Right ventricle myocardium superior (tissue), 1 donor: Measurements from ENCODE around the gene TAF11L6. TPM values are rescaled to one million over a fixed set of nuclear protein-coding genes. Genes with fewer than 3 reads are reported as not detected.

Source experiments
- total RNA-seq: library from RNA; stranded (reverse); fragmentation: NEBNext Ultra II Directional; extraction: Animal tissue kit (Norgen Biotek cat#: 25700); gene quantifications from one replicate; pipeline ENCODE4 v1.2.1, GENCODE V29; 2021
- donor health status: DM: no; HTN: yes; CAD: no; lungs with severe emphysema.

The TAF11L6 gene
- total RNA-seq, 1 donor from 2014 or later: not detected

Other genes with a start within 250 kb of the TAF11L6 start
- not detected for gene TAF11L2, start 30.4 kb upstream of the TAF11L6 start, total RNA-seq
- gene TAF11L3, start 10.3 kb upstream of the TAF11L6 start, total RNA-seq: not detected
- not detected for gene TAF11L4, start 6.9 kb upstream of the TAF11L6 start, total RNA-seq
- gene TAF11L5, start 3.4 kb upstream of the TAF11L6 start, total RNA-seq: not detected
- not detected for gene TAF11L7, start 57.1 kb downstream of the TAF11L6 start, total RNA-seq
- not detected for gene TAF11L8, start 62.3 kb downstream of the TAF11L6 start, total RNA-seq
- not detected for gene TAF11L9, start 65.7 kb downstream of the TAF11L6 start, total RNA-seq
- gene TAF11L10, start 69.2 kb downstream of the TAF11L6 start, total RNA-seq: not detected
- gene TAF11L11, start 75.5 kb downstream of the TAF11L6 start, total RNA-seq: not detected
- not detected for gene TAF11L12, start 81.7 kb downstream of the TAF11L6 start, total RNA-seq
- gene TAF11L13, start 103.4 kb downstream of the TAF11L6 start, total RNA-seq: not detected
- gene TAF11L14, start 105.8 kb downstream of the TAF11L6 start, total RNA-seq: not detected